GM12892 (cell line): ENCODE measurements around the gene ACOX2.

Experiments used
- DNase-seq: peaks from one replicate; pipeline ENCODE4 v3.0.0; 2011; ENCODE audit not compliant: insufficient read length
- FAIRE-seq: peaks from 2 replicates; lab custom pipeline; 2011; peaks lifted over from hg19 to GRCh38; lab: Jason Lieb, UNC
- POLR2A ChIP-seq: IDR thresholded peaks from 2 replicates; pipeline ENCODE4 v1.6.1; 2011; ENCODE audit warnings: low read depth, low read length, control low read depth
- POLR2AphosphoS5 ChIP-seq: IDR thresholded peaks from 2 replicates; pipeline ENCODE4 v1.6.1; 2011; ENCODE audit warnings: low read depth, low read length, control low read depth
- TAF1 ChIP-seq: IDR thresholded peaks from 2 replicates; pipeline ENCODE4 v1.6.1; 2011; ENCODE audit warnings: low read depth, mild to moderate bottlenecking, control low read depth, low read length, borderline replicate concordance

The ACOX2 gene

DNA sequence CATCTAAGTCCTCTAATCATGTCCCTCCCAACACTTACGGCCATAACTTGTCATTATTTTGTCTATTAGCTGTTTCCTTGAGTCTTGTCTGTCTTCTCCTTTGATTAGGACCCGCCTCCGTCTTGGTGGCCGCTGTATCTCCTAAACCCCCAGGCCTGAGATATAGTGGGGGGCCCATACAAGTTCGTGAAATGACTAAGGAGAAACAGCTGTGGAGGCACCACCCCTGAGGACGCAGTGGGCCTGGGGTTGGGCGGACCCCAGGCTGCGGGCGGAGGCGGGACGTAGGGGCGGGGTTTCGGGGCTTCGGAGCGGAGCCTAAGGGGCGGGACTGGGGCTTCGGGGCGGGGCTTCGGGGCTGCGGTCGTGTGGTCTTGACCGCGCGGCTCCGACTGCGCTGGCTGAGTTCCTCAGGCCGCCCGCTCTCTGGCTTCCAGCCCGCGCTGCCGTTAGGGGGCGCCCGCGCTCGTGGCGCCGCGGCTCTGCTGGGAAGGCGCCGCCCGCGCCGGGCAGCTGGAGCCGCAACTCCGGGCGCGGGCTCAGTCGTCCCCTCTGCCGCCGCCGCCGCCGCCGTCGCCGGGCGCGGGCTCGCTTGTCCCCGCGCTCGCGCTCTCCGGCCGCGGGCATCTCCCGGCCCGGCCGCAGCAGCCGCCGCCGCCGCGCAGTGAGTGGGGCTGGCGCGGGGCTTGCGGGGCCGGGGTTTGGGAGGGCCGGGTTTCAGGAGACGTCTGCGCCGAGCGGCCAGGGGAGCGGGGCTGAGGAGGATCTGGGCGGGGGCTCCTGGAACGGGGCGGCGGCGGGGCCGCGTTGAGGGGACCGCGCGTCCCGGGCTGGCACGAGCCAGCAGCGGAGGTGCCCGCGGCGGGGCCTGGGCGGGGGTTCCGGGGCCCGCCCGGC is 45.2 kb downstream of the ACOX2 start, which contains the start of gene KCTD6:
Gene KCTD6 (plus strand): TSS at position 591 of the 897 bp plus-strand sequence. CDS start 6,660 bp downstream, outside the sequence.
- FAIRE-seq (peak; percentile 97), DNase-seq (peak; percentile 88)
- TF ChIP-seq POLR2AphosphoS5 (no peak), TAF1 (no peak), POLR2A (no peak)

DNA sequence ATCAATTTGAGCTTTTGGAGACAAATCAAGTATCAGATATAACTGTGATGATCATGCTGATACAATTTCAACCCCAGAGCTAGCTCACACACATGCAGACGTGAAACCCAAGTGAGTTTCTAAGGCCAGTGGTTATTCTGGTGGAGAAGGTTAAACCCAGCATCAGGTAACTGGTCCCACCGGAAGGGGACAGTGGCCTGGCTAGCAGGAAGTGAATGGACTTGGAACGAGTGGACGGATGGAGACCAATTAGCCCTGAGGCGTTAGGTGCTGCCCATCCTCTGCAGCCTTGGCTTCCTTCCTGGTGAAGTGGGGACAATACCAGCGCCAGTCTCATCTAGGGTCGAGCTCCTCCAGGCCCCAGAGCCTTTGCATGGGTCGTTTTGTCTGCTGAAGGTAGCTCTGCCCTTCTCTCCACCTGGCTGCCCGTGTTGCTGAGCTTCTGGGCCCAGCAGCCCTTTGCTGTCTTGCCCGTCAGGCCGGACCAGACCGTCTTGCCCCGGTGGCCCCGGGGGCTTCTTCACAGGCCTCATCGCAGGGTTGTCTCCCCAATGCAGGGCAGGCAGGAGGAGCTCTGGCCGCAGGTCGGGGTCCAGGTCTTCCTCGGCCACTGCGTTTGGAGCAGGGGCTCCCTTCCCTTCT is 46.0 kb downstream of the ACOX2 start:
- DNase-seq (no peak), FAIRE-seq (no peak)
- TF ChIP-seq TAF1 = no peak
- no peak for TF ChIP-seq POLR2A
- TF ChIP-seq POLR2AphosphoS5 = no peak

DNA sequence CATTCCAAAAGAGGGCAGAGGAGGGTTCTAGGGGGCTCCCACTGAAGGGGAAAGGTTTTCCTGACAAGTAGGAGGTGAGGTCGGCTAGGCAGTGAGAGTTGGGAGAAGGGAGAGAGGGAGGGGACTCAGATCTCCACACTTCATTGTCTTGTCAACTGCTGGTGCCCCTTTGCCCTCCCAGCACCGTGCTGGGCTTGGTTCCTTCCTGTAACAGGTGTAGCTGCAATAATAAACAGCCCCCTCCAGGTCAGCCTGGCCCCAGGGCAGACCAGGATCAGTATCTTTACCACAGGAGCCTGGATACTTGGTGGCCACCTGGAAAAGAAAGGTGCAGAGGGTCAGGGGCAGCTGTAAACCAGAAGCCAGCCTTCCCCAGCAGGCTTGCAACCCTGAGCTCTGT is 48.0 kb downstream of the ACOX2 start:
- FAIRE-seq (no peak), DNase-seq (no peak)
- TF ChIP-seq POLR2A (no peak), POLR2AphosphoS5 (no peak), TAF1 (no peak)

GRCh38 chr3:58487140-58487886 is 49.7 kb downstream of the ACOX2 start:
- FAIRE-seq (no peak), DNase-seq (no peak)
- no peak for TF ChIP-seq POLR2A
- TF ChIP-seq TAF1 = no peak
- no peak for TF ChIP-seq POLR2AphosphoS5

- DNase-seq = no peak
- no peak for TF ChIP-seq POLR2AphosphoS5
- TF ChIP-seq TAF1 = no peak
- TF ChIP-seq POLR2A = no peak
- FAIRE-seq = no peak
Measured at GRCh38 chr3:58485801-58486435, 51.1 kb downstream of the ACOX2 start.

GRCh38 chr3:58484722-58485069 is 52.3 kb downstream of the ACOX2 start:
- FAIRE-seq = no peak
- DNase-seq = no peak
- TF ChIP-seq POLR2AphosphoS5 (no peak), POLR2A (no peak), TAF1 (no peak)

DNA sequence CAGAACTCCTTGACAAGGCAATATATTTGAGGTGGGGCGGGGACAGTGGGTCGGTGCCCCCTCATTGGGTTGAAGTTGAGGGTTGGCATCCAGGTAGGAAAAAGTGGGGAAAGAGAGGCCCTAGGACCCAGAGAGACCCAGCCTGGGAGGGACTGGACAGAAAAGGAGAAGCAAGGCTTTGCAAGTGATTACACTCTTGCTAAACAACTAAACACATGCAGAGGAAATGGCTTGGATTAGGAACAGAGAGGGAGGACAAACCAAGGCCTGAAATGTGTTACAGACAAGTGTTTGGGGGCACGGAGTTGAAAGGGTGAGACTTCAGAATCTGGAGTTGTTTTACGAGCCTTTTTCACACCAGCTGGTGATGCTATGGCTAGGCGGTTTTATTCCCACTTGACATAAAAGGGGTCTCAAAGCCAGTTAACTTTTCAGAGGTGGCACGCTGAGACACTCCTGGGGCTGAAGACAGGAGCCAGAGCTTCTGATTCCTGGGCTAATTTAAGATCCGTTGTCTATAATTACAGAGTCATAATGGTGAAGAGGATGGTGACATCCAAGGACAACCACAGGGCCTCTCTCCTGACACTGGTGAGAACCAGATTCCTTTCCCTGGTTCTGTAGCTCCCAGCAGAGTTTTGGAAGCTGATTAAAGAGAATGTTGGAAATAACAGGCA is 52.8 kb downstream of the ACOX2 start:
- FAIRE-seq (no peak), DNase-seq (no peak)
- no peak for TF ChIP-seq POLR2A
- no peak for TF ChIP-seq POLR2AphosphoS5
- TF ChIP-seq TAF1 = no peak

DNA sequence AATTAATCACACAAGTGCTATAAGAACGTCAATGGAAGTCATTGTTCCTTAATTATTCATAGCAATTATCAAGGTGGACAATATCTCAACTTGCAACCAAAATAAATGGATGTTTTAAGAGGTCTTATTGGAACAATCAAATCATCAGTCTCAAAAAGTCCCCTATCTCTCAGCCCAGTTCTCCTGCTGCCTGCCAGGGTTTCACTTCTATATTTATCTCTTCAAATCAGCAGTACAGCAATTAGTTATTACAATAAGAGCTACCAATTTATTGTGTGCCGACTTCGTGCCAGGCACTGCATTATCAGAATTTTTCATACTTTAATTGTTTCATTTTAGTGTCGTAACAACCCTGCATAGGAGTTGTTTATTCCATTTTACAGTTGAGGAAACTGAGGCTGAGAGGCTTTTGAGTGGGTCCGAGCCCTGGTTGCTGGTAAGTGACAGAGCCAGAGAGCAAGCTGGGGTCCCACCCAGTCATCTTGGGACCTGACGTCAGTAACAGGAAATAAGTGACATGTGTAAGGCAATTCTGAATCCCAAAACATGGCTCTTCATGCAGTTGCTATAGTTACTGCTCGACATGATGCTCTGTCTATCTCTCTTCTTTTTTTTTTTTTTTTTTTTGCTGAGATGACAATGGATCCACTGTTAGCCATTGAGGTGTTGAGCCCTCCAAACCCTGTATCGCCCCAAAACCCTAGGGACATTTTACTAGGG is 53.9 kb downstream of the ACOX2 start:
- FAIRE-seq (no peak), DNase-seq (no peak)
- TF ChIP-seq POLR2A (no peak), POLR2AphosphoS5 (no peak)

DNA sequence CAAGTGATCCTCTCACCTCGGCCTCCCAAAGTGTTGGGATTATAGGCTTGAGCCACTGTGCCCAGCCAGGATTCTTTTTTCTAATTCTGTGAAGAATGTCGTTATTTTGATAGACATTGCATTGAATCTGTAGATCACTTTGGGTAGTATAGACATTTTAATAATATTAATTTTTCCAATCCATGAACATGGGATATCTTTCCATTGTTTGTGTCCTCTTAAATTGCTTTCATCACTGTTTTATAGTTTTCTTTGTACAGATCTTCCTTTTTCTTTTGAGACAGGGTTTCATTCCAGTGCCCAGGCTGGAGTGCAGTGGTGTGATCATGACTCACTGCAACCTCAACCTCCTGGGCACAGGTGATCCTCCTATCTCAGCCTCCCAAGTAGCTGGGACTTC is 56.7 kb downstream of the ACOX2 start:
- TF ChIP-seq TAF1 (no peak), POLR2AphosphoS5 (no peak), POLR2A (no peak)
- DNase-seq (no peak), FAIRE-seq (no peak)

DNA sequence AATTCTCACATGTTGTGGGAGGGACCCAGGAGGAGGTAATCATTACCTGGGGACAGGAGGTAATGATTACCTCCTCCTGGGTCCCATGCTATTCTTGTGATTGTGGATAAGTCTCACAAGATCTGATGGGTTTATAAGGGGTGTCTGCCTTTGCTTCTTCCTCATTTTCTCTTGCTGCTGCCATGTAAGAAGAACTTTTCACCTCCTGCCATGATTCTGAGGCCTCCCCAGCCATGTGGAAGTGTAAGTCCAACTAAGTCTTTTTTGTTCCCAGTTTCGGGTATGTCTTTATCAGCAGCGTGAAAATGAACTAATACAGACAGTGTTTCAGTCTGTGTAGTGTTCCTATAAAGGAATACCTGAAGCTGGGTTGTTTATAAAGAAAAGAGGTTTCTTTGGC is 58.2 kb downstream of the ACOX2 start:
- no peak for FAIRE-seq

More for the DNA sequence above, 58.2 kb downstream of the ACOX2 start:
- no peak for DNase-seq
- TF ChIP-seq TAF1 = no peak
- no peak for TF ChIP-seq POLR2AphosphoS5
- no peak for TF ChIP-seq POLR2A
